ENCODE data around the gene ACVRL1. TPM values are rescaled to one million over a fixed set of nuclear protein-coding genes. Genes with fewer than 3 reads are reported as not detected.

ACVRL1 gene
- total and polyA plus RNA-seq, 9 of the 15 experiments (the other 6 are each of a cell fraction or from before 2014, with no cell fraction given), result 0.07 to 1.4 (median 0.30) TPM

GRCh38 chr12:51921017-51921725, 13.9 kb downstream of the ACVRL1 start:
- TF ChIP-seq ATF6 (CRISPR knock-in tag; IDR thresholded peaks at IDR 0.05) (no peak), ILK (tag; IDR thresholded peaks at IDR 0.05; ENCODE audit: borderline replicate concordance, low read depth) (no peak)
- Histone ChIP-seq H3K27me3 (ENCODE audit: control insufficient read depth in 2 of 2, insufficient read depth in 2 of 2, low read length in 2 of 2) (no peaks in the 10 kb centered on the region), H3K9me1 (ENCODE audit: control insufficient read depth, insufficient read depth, low read length) (no peaks in the 10 kb centered on the region), H3K79me2 (ENCODE audit: control insufficient read depth, insufficient read depth, low read length) (no peaks in the 10 kb centered on the region), H3K9ac (ENCODE audit: insufficient read depth in 1 of 2, low read depth in 2 of 2, low read length in 2 of 2) (0 out of 4 replicates have a peak overlapping the region, but pooled peaks of 1 of the 2 experiments have one; percentile 10), H2AFZ (ENCODE audit: low read depth, low read length) (no peak overlapping the region), H3K4me3 (no peak overlapping the region), H3K27ac (ENCODE audit: extremely low read depth, low read depth, low read length) (no peak overlapping the region), H3K4me1 (replicated peaks in 1 of 2; ENCODE audit: control insufficient read depth in 2 of 2, insufficient read depth in 2 of 2, low read length in 2 of 2) (peaks cover 33 to 39% of the 10 kb centered on the region in 2 experiments), H3K36me3 (ENCODE audit: control insufficient read depth, insufficient read depth, low read length) (no peaks in the 10 kb centered on the region), H3K9me3 (replicated peaks; ENCODE audit: control insufficient read depth, insufficient read depth, low read depth, low read length) (no peaks in the 10 kb centered on the region), H3K4me2 (ENCODE audit: insufficient read depth, low read length) (no peak overlapping the region), H4K20me1 (replicated peaks; ENCODE audit: control insufficient read depth, insufficient read depth, low read length) (peaks cover 8% of the 10 kb centered on the region)
- no peak for FAIRE-seq
- WGBS (ENCODE audit: insufficient coverage, low coverage, missing lambda C conversion rate), result 36% methylated on average over 5 of the region's 7 CpGs
- ATAC-seq, result no peak
- no TSS peak for BruUV-seq (replicated peaks)
- in situ Hi-C loops (cut with MboI), result no loop called here
- ChIA-PET POLR2A (no interaction called here), CTCF (ENCODE audit: low intra/inter-chr PET ratio) (no interaction called here)
- no peak for DNase-seq (ENCODE audit: extremely low read depth in 1 of 4, low spot score in 3 of 4)
- intact Hi-C loops (cut with micrococcal nuclease), result no loop called here
